Caco-2 (cell line): ENCODE results near the gene SKOR1. TPM values are rescaled to one million over a fixed set of nuclear protein-coding genes. Genes with fewer than 3 reads are reported as not detected.

ENCODE experiments used
- BruUV-seq: library from RNA; stranded (reverse); fragments of 400-500 nt; replicated peaks from 2 replicates; lab custom pipeline; 2021; lab: Mats Ljungman, UMichigan
- CTCF ChIA-PET: fragments of 300-600 bp; sonication (Branson Sonifier 250); formaldehyde crosslinking; loops from one replicate; lab custom pipeline; 2022; ENCODE audit warnings: antibody characterized with exemption; lab: Charles Lee
- POLR2A ChIA-PET: fragments of 300-600 bp; sonication (Branson Sonifier 250); formaldehyde crosslinking; loops from one replicate; lab custom pipeline; 2022; ENCODE audit warnings: antibody characterized with exemption; lab: Charles Lee
- DNase-seq, 2 experiments: peaks; one replicate each; pipeline versions ENCODE4 v3.0.0 to v3.0.0-alpha.2; 2020 to 2022
- H3K27me3 ChIP-seq: replicated peaks from 2 replicates; pipeline ENCODE4 v1.6.0; 2011; ENCODE audit warnings: low read length; ENCODE audit not compliant: control insufficient read depth, insufficient read depth
- H3K36me3 ChIP-seq: 2 replicates; pipeline ENCODE4 v1.5.1; 2011; ENCODE audit warnings: low read length; ENCODE audit not compliant: control insufficient read depth, insufficient read depth
- H3K4me1 ChIP-seq: fragments of 250-450 bp; sonication (Bioruptor Pico); 2 replicates; pipeline ENCODE4 v1.5.1; 2020; ENCODE audit warnings: mild to moderate bottlenecking
- H3K4me3 ChIP-seq: 2 replicates; pipeline ENCODE4 v1.5.1; 2011; ENCODE audit warnings: low read depth, mild to moderate bottlenecking, control low read depth, low read length
- H3K9me3 ChIP-seq: fragments of 250-450 bp; sonication (Bioruptor Pico); 2 replicates; pipeline ENCODE4 v1.5.1; 2020; ENCODE audit warnings: mild to moderate bottlenecking, moderate library complexity
- H3K27ac Mint-ChIP-seq: one replicate; pipeline ENCODE4 v1.8.0; 2022; ENCODE audit warnings: mixed read lengths; ENCODE audit not compliant: unreplicated experiment
- H3K27me3 Mint-ChIP-seq: one replicate; pipeline ENCODE4 v1.8.0; 2022; ENCODE audit warnings: mixed read lengths; ENCODE audit not compliant: insufficient read depth, unreplicated experiment
- H3K36me3 Mint-ChIP-seq: one replicate; pipeline ENCODE4 v1.8.0; 2022; ENCODE audit warnings: mild to moderate bottlenecking, mixed read lengths; ENCODE audit not compliant: insufficient read depth, unreplicated experiment
- H3K4me1 Mint-ChIP-seq: one replicate; pipeline ENCODE4 v1.8.0; 2022; ENCODE audit warnings: low read depth, mixed read lengths; ENCODE audit not compliant: unreplicated experiment
- H3K4me3 Mint-ChIP-seq: one replicate; pipeline ENCODE4 v1.8.0; 2022; ENCODE audit warnings: mild to moderate bottlenecking, moderate library complexity, mixed read lengths; ENCODE audit not compliant: unreplicated experiment
- H3K9me3 Mint-ChIP-seq: one replicate; pipeline ENCODE4 v1.8.0; 2022; ENCODE audit warnings: mixed read lengths; ENCODE audit not compliant: unreplicated experiment
- intact Hi-C: fragments of 100-400 bp; cut with micrococcal nuclease; formaldehyde crosslinking; loops from one replicate; pipeline ENCODE4 v1.10.0; 2022; ENCODE audit not compliant: unreplicated experiment
- total RNA-seq: library from RNA; stranded (reverse); gene quantifications from 2 replicates; pipeline ENCODE4 v1.2.3, GENCODE V29; 2022
- TF ChIP-seq, protein P1 (sequence below), 2 experiments: fragments of 200-600 bp in 1 of 2; IDR thresholded peaks; 1 replicate in 1 of 2; 2 replicates in 1 of 2; pipeline versions ENCODE4 v1.5.1 to v1.8.0; 2011 to 2022; ENCODE audit warnings: antibody characterized with exemption in 1 of 2, control low read depth in 1 of 2, inconsistent platforms in 1 of 2, low read depth in 1 of 2, low read length in 1 of 2, mild to moderate bottlenecking in 1 of 2, moderate library complexity in 1 of 2; ENCODE audit not compliant: insufficient read depth in 1 of 2, severe bottlenecking in 1 of 2, unreplicated experiment in 1 of 2

SKOR1 gene
- total RNA-seq, 1 experiment from 2014 or later, result not detected

DNA sequence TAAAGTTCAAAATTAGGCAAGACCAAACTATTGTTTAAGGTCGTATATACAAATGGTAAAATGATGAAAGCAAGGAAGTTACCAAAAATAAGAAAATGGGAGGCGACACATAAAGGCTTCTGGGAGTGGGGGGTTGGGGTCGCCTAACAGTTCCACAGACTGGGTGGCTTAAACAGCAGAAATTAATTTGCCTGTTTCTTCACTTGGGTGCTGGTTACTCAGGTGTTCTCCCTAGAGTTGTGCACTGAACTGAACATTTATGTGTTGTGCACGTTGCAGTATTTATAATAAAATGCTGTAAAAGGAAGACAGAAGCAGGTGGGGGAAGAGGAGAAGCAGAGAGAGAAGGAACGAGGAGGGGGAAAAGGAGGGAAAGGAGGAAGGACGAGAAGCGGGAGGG, 25.0 kb downstream of the SKOR1 start:
- no peak overlapping the region for H3K4me3 ChIP-seq
- Mint-ChIP-seq H3K27ac (no peak overlapping the region), H3K4me1 (peaks cover 12% of the 10 kb centered on the region), H3K27me3 (no peaks in the 10 kb centered on the region), H3K9me3 (no peaks in the 10 kb centered on the region), H3K36me3 (no peaks in the 10 kb centered on the region), H3K4me3 (no peak overlapping the region)
- H3K27me3 ChIP-seq, result no peaks in the 10 kb centered on the region
- TF ChIP-seq, protein P1, sequence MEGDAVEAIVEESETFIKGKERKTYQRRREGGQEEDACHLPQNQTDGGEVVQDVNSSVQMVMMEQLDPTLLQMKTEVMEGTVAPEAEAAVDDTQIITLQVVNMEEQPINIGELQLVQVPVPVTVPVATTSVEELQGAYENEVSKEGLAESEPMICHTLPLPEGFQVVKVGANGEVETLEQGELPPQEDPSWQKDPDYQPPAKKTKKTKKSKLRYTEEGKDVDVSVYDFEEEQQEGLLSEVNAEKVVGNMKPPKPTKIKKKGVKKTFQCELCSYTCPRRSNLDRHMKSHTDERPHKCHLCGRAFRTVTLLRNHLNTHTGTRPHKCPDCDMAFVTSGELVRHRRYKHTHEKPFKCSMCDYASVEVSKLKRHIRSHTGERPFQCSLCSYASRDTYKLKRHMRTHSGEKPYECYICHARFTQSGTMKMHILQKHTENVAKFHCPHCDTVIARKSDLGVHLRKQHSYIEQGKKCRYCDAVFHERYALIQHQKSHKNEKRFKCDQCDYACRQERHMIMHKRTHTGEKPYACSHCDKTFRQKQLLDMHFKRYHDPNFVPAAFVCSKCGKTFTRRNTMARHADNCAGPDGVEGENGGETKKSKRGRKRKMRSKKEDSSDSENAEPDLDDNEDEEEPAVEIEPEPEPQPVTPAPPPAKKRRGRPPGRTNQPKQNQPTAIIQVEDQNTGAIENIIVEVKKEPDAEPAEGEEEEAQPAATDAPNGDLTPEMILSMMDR (IDR thresholded peaks at IDR 0.05; ENCODE audit: insufficient read depth in 1 of 2, low read depth in 1 of 2, low read length in 1 of 2, severe bottlenecking in 1 of 2, unreplicated experiment in 1 of 2), result no peak
- H3K36me3 ChIP-seq, result no peaks in the 10 kb centered on the region
- peaks cover 14% of the 10 kb centered on the region for H3K4me1 ChIP-seq
- intact Hi-C loops, result no loop called here
- ChIA-PET CTCF (no interaction called here), POLR2A (no interaction called here)
- no TSS peak for BruUV-seq
- DNase-seq, result no peak
- H3K9me3 ChIP-seq, result no peaks in the 10 kb centered on the region

DNA sequence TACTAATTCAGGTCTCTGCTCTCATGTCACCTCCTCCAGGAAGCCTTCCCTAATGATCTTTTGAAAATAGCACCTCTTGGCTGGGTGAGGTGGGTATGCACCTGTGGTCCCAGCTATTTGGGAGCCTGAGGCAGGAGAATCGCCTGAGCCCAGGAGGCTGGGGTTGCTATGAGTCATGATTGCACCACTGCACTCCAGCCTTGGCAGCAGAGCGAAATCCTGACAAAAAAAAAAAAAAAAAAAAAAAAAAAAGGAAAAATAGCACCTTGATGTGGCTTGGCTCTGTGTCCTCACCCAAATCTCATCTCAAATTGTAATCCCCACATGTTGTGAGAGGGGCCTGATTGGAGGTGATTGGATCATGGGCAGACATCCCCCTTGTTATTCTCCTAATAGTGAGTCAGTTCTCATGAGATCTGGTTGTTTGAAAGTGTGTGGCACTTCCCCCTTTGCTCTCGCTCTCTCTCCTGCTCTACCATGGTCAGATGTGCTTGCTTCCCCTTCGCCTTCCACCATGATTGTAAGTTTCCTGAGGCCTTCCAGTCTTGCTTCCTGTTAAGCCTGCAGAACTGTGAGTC, 25.8 kb downstream of the SKOR1 start:
- no peak overlapping the region for H3K4me3 Mint-ChIP-seq
- TF ChIP-seq, protein P1 (IDR thresholded peaks at IDR 0.05; ENCODE audit: insufficient read depth in 1 of 2, low read depth in 1 of 2, low read length in 1 of 2, severe bottlenecking in 1 of 2, unreplicated experiment in 1 of 2), result no peak

DNA sequence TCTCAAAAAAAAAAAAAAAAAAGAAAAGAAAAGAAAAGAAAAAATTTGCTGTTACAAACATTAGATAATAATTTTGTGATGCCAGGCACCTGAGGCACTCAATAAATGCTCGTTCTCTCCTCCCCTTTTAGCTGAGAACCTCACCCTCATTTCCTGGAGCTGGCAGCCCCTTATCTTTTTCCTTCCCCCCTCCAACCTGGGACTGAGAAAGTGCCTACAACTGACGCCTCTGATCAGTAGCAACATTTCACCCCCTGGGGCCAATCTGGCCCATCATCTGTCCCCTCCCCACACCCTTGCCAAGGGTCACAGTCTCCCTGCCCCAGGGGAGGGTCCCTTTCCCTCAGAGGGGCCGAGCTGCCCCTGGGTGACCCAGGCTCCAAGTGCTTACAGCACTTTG, 27.1 kb downstream of the SKOR1 start:
- H3K27me3 Mint-ChIP-seq, result no peaks in the 10 kb centered on the region
- H3K36me3 Mint-ChIP-seq, result no peaks in the 10 kb centered on the region
- H3K27ac Mint-ChIP-seq, result no peak overlapping the region
- ChIA-PET POLR2A (no interaction called here), CTCF (no interaction called here)
- TF ChIP-seq, protein P1 (IDR thresholded peaks at IDR 0.05; ENCODE audit: insufficient read depth in 1 of 2, low read depth in 1 of 2, low read length in 1 of 2, severe bottlenecking in 1 of 2, unreplicated experiment in 1 of 2), result no peak
- H3K4me3 ChIP-seq, result no peak overlapping the region
- no peaks in the 10 kb centered on the region for H3K9me3 Mint-ChIP-seq
- no peaks in the 10 kb centered on the region for H3K36me3 ChIP-seq
- H3K9me3 ChIP-seq, result no peaks in the 10 kb centered on the region
- H3K4me1 ChIP-seq, result peaks cover 11% of the 10 kb centered on the region
- intact Hi-C loops, result no loop called here
- H3K4me1 Mint-ChIP-seq, result peaks cover 19% of the 10 kb centered on the region
- no peaks in the 10 kb centered on the region for H3K27me3 ChIP-seq
- H3K4me3 Mint-ChIP-seq, result no peak overlapping the region
- no TSS peak for BruUV-seq
- DNase-seq, result no peak

More for the DNA sequence above, 25.8 kb downstream of the SKOR1 start:
- H3K4me1 Mint-ChIP-seq, result peaks cover 16% of the 10 kb centered on the region
- no peak overlapping the region for H3K4me3 ChIP-seq
- H3K4me1 ChIP-seq, result peaks cover 11% of the 10 kb centered on the region
- no peaks in the 10 kb centered on the region for H3K27me3 Mint-ChIP-seq
- intact Hi-C loops, result no loop called here
- no peaks in the 10 kb centered on the region for H3K9me3 Mint-ChIP-seq
- no peaks in the 10 kb centered on the region for H3K36me3 ChIP-seq
- no TSS peak for BruUV-seq
- peak overlapping the region; percentile 16 for H3K27ac Mint-ChIP-seq
- H3K36me3 Mint-ChIP-seq, result no peaks in the 10 kb centered on the region
- CTCF ChIA-PET, result no interaction called here
- no peaks in the 10 kb centered on the region for H3K9me3 ChIP-seq
- no peak for DNase-seq
- POLR2A ChIA-PET, result no interaction called here
- no peaks in the 10 kb centered on the region for H3K27me3 ChIP-seq
